ENCODE data around the gene SAP25.

DNA sequence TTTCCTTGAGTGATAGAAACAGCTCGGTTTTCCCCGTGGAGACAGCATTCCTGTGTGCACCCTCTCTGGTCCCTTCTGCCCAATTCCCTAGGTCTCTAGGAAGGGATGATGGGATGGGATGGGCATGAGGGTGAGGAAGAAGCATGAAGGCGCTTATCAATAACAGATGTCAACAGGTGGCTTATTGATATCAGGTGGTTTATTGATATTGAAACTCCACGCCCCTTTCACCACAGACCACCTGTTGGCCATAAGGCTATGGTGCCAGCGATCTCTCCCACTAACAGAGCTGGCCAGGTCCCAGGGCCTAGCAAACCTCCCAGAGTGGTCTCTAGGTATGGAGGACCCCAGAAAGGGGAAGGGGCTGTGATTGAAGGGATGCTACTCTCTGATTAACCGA, 46.5 kb upstream of the SAP25 start:
- TF ChIP-seq, protein P1, sequence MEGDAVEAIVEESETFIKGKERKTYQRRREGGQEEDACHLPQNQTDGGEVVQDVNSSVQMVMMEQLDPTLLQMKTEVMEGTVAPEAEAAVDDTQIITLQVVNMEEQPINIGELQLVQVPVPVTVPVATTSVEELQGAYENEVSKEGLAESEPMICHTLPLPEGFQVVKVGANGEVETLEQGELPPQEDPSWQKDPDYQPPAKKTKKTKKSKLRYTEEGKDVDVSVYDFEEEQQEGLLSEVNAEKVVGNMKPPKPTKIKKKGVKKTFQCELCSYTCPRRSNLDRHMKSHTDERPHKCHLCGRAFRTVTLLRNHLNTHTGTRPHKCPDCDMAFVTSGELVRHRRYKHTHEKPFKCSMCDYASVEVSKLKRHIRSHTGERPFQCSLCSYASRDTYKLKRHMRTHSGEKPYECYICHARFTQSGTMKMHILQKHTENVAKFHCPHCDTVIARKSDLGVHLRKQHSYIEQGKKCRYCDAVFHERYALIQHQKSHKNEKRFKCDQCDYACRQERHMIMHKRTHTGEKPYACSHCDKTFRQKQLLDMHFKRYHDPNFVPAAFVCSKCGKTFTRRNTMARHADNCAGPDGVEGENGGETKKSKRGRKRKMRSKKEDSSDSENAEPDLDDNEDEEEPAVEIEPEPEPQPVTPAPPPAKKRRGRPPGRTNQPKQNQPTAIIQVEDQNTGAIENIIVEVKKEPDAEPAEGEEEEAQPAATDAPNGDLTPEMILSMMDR (IDR thresholded peaks at IDR 0.05; ENCODE audit: low read depth, low read length): no peak
- TF ChIP-seq EZH2phosphoT487 (IDR thresholded peaks at IDR 0.05; ENCODE audit: low read depth): no peak
